Measurements from ENCODE around the gene PALB2. TPM values are rescaled to one million over a fixed set of nuclear protein-coding genes. Genes with fewer than 3 reads are reported as not detected.

The PALB2 gene
- total and polyA plus RNA-seq, 2 of the 13 experiments (the other 11 are each of a cell fraction or from before 2014, with no cell fraction given), result 12.1 to 40.9 TPM

GRCh38 chr16:23557779-23558702, 83.1 kb downstream of the PALB2 start (continued):
- TF ChIP-seq ZNF800 (CRISPR knock-in tag; IDR thresholded peaks at IDR 0.05) (no peak), TARDBP (CRISPR knock-in tag; IDR thresholded peaks at IDR 0.05) (peak; percentile 12; the same call in 1 of the 2 replicates), AGO1 (IDR thresholded peaks at IDR 0.05; ENCODE audit: low read depth, low read length, poor library complexity, severe bottlenecking) (peak; percentile 69), ZBTB14 (CRISPR knock-in tag; IDR thresholded peaks at IDR 0.05) (0 out of 2 replicates have a peak, but pooled peaks have one; percentile 3), MAZ (IDR thresholded peaks at IDR 0.05; ENCODE audit: borderline replicate concordance, low read depth, low read length) (no peak), MAZ (CRISPR knock-in tag; IDR thresholded peaks at IDR 0.05; ENCODE audit: low read depth) (no peak), ZNF18 (CRISPR knock-in tag; IDR thresholded peaks at IDR 0.05; ENCODE audit: insufficient replicate concordance) (no peak), THRA (CRISPR knock-in tag; IDR thresholded peaks at IDR 0.05; ENCODE audit: borderline replicate concordance) (no peak; the same call in 1 of the 2 replicates), UBTF (CRISPR knock-in tag; IDR thresholded peaks at IDR 0.05) (no peak; the same call in 1 of the 2 replicates), ZNF333 (CRISPR knock-in tag; IDR thresholded peaks at IDR 0.05; ENCODE audit: borderline replicate concordance) (peak; percentile 26; the same call in 1 of the 2 replicates), FLYWCH1 (CRISPR knock-in tag; IDR thresholded peaks at IDR 0.05) (peak; percentile 68; the same call in 1 of the 2 replicates), MTA1 (CRISPR knock-in tag; IDR thresholded peaks at IDR 0.05; ENCODE audit: borderline replicate concordance) (no peak; the same call in 1 of the 2 replicates), NR2C2 (CRISPR knock-in tag; IDR thresholded peaks at IDR 0.05; ENCODE audit: borderline replicate concordance) (no peak), PREB (CRISPR knock-in tag; IDR thresholded peaks at IDR 0.05) (no peak), BATF2 (CRISPR knock-in tag; IDR thresholded peaks at IDR 0.05) (no peak)

Measured in HepG2 (cell line).